Choroid plexus epithelial cell (primary cell): ENCODE measurements around the gene BRINP2.

Experiments
- DNase-seq: peaks from one replicate; pipeline ENCODE4 v3.0.0-alpha.2; 2010; ENCODE audit warnings: low read depth
- H3K4me3 ChIP-seq: 2 replicates; pipeline ENCODE4 v1.5.1; 2011; ENCODE audit warnings: low read depth, mild to moderate bottlenecking, control low read depth, low read length, moderate library complexity
- TF ChIP-seq, protein P1 (sequence below): conservative IDR thresholded peaks from 2 replicates; pipeline ENCODE4 v1.5.1; 2011; ENCODE audit warnings: low read depth, mild to moderate bottlenecking, control low read depth, inconsistent platforms, low read length, moderate library complexity

The BRINP2 gene

DNA sequence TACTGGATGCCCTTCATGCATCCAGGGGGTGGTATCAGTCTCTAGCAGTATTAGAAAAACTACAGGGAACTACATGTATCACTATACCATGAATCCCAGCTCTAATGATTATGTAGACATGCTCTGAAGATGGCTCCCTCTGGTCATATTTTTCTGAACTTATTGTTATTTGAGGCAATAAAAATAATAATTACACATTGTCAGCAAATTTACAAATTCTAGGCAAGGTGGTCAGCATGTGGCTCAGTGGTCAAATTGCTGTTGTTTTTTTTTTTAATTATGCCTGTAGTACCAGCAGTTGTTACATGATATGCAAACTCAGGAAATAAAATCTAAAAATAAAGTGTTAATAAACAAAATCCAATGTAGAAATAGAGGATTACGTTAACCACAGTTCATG, 28.7 kb upstream of the BRINP2 start:
- DNase-seq: no peak

DNA sequence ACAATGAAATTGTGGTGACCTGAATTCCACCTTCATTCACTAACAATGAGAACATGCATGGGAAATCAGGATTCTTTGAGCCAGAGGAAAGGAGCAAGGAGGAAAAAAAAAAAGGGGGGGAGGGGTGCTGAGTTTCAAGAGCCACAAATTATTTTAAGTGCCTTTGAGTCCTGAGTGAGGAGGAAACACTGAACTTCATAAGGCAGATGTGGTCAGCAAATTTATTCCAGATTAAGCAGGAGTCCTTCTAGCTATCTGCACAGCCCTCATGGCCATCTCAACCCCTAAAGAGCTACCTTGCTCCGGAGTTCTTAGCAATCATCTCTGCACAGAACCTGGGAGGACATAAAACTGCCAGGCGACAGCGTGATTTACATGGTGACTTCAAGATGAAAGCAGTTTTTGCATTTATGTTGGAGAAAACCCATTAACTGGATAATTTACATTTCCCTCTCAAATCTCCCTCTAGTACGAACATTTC, 27.9 kb upstream of the BRINP2 start:
- H3K4me3 ChIP-seq: no peak overlapping the region
- DNase-seq: no peak
- TF ChIP-seq, protein P1, sequence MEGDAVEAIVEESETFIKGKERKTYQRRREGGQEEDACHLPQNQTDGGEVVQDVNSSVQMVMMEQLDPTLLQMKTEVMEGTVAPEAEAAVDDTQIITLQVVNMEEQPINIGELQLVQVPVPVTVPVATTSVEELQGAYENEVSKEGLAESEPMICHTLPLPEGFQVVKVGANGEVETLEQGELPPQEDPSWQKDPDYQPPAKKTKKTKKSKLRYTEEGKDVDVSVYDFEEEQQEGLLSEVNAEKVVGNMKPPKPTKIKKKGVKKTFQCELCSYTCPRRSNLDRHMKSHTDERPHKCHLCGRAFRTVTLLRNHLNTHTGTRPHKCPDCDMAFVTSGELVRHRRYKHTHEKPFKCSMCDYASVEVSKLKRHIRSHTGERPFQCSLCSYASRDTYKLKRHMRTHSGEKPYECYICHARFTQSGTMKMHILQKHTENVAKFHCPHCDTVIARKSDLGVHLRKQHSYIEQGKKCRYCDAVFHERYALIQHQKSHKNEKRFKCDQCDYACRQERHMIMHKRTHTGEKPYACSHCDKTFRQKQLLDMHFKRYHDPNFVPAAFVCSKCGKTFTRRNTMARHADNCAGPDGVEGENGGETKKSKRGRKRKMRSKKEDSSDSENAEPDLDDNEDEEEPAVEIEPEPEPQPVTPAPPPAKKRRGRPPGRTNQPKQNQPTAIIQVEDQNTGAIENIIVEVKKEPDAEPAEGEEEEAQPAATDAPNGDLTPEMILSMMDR: no peak

More for the DNA sequence above, 28.7 kb upstream of the BRINP2 start:
- no peak overlapping the region for H3K4me3 ChIP-seq
- TF ChIP-seq, protein P1: no peak

DNA sequence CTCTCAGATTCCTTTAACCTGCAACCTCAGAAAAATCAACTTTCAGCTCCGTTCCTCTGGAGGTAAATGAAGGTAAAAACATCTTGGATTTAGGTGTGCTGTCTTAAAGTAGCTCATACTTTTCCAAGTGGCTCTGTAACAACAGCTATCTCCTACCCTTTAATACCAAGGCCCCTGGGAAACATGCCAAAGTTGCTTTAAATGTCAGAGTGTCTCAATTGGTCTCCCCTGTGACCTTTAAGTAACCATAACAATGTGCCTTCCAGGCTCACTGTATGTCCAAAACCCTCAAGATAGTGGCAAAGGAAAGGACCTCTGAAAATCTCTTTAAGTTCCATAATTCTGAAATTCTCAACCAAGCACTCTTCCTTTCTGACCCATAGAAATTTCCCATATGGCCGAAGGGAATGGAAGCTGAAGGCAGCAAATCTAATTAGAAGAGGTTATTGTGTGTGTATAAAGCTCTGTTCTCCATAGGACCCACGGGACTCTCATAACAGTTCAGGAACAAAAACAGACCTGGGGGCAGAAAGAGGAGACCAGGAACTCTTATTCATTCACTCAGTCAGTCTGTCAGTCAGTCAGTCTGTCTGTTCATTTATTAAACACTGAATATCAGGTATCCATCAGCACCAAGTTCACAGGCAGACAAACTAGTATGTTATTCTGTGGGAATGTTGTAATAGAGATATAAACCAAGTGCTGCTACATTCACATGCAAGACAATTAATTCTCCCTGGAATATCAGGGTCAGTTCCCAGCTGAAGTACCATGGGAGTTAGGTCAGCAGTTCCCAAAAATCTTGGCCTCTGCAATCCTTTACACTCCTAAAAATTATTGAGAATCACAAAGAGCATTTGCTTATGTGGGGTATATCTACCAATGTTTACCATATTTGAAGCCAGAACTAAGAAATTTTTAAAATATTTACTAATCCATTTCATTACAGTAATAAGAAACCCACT, 25.4 kb upstream of the BRINP2 start:
- H3K4me3 ChIP-seq: no peak overlapping the region
- TF ChIP-seq, protein P1: no peak
- DNase-seq: no peak

DNA sequence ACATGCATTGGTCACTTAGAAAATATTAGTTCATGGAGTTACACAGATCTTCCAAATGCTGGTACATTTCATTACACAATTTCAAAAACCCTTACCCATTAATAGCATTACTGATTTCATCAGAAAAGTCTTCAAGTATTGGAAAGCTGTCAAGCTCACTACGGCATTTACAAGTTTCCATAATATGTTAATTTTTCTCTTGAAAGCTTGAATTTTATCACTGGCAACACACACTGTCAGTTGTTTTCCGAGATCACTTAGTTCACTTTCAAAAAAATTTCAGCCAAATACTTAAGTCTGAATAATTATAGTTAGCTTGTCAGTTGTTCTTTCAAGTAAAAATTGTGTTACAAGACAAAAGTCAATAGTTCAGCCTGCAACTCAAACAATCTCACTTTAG, 24.3 kb upstream of the BRINP2 start:
- H3K4me3 ChIP-seq: no peak overlapping the region
- TF ChIP-seq, protein P1: no peak
- no peak for DNase-seq

DNA sequence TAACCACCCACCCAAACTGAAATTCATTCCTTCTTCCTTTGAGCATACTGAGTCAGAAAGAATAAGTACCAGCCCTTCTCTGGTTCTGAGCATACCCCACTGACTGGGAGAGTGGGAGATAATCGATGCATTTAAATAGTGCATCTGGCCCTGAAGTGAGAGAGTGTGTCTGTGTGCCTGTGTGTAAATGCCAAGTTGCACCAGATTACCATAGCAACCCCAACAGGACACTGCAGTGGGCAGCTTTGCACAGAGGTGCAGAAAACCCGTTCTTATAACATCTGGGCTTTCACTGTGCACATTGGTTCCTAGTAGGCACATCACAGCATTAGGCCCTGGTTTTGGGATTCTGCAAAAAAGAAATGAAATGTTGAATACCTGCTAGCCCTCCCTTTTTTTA, 8.5 kb upstream of the BRINP2 start:
- DNase-seq: no peak
- TF ChIP-seq, protein P1: no peak
- H3K4me3 ChIP-seq: no peak overlapping the region

DNA sequence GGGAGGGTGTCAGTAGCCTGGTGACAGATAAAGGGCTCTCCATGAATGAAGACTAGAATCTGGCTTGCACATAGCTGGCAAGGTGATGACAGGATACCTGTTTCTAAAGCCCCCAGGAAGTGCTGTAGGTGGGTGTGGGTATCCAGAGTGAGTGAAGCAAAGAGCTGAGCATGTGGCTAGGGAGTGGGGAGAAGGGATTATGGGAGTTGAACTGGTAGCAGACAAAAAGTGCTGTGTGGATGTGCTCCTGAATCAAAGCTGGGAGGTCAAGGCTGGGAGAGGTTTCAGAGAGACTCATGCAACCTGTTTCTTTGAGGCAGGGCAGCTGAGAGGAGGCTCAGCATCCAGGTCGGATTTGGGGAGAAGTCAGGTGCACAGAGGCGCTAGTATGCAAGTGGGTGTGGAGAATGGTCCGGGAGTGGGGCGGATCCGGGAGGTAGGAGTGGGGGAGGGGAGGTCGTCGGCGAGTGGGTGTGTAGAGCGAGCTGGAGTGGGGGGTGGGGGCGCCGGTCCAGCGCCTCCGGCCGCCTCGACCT, 6.8 kb upstream of the BRINP2 start:
- TF ChIP-seq, protein P1: no peak
- no peak overlapping the region for H3K4me3 ChIP-seq
- no peak for DNase-seq
